HG03432 (cell line): ENCODE data around the gene CUEDC1.

Source experiments
- ATAC-seq: cut with Tn5 transposase; IDR thresholded peaks from one replicate; pipeline ENCODE4 v1.9.1; 2021; ENCODE audit warnings: mild to moderate bottlenecking, moderate library complexity; ENCODE audit not compliant: unreplicated experiment

The CUEDC1 gene

DNA sequence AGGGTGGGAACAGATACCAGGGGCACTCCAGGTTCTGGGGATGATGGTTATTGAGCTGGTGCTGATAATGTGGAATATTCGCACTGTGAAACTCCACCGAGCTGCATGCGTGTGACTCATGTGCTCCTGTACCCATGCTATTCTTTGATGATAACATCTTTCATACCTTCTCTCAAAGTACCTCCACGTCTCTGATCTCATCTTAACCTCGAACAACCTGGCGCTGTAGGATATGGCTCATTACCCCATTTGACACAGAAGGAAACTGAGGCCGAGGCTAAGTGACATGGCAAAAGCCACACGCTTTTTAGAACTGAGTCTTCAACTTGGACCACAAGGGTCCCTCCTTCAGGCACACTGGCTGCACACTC, 75.1 kb downstream of the CUEDC1 start:
- ATAC-seq, result no peak

DNA sequence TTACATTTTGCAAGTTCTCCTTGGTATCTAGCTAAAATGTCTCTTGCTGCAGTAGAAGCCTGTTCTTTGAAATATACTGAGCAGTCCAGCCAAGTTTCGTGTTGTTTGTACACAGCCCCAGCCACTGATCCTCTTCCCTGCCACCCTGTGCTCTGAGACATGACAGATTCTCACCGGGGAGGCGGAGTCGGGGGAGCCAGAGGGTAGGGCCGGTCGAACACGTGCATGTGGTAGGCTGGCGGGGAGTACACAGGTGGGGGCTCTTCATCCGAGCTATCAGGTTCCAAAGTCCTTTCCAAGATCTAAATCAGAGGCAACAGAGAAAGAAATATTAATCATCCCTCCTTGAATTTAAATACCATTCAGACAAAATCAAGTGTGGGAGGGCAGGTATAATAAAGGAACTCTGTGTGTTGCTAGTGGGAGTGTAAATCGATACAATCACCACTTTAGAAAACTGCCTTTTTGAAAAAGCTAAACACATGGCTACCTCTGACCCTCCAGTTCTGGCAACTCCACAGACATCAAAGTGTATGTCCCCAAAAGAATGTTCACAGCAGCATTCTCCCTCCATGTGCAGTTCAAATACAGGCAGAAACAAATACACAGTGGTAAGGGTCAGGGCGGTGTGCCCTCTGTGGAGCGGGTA, 75.7 kb downstream of the CUEDC1 start:
- no peak for ATAC-seq

DNA sequence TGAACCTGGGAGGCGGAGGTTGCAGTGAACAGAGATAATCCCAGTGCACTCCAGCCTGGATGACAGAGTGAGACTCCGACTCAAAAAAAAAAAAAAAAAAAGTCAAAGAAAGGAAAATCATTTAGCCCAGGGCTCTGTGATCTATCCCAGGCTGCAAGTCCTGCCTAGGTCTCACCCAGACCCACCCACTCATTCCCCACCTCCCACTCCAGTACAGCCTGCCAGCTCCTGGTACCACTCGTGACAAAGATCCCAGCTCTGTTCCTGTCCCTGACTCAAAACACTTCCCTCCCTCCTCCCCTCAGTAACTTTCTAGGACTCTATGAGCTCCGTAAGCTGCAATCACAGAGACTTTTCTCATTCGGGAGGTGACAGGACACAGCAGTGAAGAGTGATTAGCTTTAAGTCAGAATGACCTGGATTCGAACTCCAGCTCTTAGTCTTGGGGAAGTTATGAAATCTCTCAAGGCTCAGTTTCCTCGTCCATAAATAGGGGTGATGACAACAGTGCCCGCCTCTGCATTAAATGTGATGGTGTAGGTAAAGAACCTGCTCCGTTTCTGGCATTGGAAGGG, 77.3 kb downstream of the CUEDC1 start:
- ATAC-seq, result no peak

GRCh38 chr17:57876866-57877237, 78.4 kb downstream of the CUEDC1 start:
- ATAC-seq, result no peak

DNA sequence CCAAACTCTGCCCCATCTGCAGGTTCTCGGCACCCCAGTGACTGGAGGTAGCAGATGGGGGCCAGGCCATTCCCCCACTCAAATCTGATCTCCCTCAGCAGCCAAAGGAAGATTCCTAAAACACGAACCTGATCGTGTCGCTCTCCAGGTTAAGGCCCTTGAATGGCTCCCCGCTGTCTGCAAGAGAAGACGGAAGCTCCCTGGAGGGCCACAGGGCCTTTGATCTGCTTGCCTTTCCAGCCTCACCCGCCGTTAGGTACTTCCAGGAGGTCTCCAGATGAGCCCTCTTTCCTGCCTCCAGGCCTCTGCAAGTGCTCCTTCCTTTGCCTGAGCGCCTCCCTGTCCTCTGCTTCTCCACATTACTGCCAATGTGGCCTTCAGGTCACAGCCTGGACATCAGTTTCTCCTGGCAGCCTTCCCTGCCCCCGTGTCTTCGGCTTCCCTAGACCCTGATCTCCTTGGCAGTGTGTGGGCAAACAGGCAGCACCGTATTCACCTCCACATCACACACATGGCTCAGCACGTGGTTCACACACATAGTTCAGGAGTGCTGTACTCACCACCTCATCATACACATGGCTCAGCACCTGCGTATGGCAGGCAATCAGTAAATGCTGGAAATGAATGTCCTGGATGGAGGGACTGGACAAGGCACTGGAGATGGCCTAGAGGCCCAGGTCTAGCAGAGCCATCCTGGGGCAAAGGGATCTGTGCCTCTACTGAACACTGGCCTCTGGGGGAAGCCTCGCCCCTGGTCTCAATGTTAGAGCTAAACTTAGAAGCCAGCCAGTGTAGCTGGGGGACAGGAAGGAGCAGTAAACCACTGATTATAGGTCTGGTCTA, 79.0 kb downstream of the CUEDC1 start:
- ATAC-seq, result no peak

GRCh38 chr17:57875290-57876022, 79.8 kb downstream of the CUEDC1 start:
- no peak for ATAC-seq

GRCh38 chr17:57874434-57875289, 80.5 kb downstream of the CUEDC1 start:
- ATAC-seq, result no peak

GRCh38 chr17:57874058-57874419, 81.2 kb downstream of the CUEDC1 start:
- ATAC-seq, result no peak

- ATAC-seq, result no peak
Observed at GRCh38 chr17:57873261-57874057, 81.8 kb downstream of the CUEDC1 start.

GRCh38 chr17:57872536-57872935, 82.7 kb downstream of the CUEDC1 start:
- ATAC-seq, result no peak

DNA sequence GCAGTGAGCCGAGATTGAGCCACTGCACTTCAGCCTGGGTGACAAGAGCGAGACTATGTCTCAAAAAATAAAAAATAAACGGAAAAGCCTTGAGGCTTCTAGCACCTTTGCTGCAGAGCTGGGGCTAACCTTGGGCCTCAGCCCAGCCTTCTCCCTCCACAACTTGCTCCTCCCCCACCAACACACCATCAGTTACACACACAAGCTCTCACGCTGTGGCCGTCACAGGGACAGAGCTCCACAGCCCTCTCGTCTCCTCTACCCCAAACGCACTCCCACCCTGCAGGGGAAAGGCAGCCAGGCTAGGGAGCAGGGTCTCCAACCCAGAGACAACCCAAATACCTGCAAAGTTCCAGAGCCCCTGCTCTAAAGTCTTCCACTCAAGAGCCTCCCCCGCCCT, 83.3 kb downstream of the CUEDC1 start:
- no peak for ATAC-seq

DNA sequence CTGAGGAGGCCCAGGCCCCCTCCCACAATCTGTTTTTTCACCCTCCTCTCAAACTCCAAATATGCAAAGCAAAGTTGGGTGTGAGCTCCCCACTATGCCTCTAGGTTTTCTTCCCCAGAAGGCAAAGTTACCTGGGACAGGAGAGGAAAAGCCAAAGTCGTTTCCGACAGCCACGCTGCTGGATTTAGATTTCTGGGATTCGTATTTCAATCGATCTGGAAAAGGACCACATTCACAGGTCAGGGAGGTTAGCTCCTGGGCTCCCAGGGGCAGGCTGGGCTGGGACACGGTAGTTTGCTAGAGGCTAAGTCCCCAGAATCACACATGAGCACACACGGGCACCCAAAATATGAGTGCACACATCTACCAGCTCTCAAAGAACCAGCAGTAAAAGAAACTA, 84.1 kb downstream of the CUEDC1 start:
- ATAC-seq, result no peak

DNA sequence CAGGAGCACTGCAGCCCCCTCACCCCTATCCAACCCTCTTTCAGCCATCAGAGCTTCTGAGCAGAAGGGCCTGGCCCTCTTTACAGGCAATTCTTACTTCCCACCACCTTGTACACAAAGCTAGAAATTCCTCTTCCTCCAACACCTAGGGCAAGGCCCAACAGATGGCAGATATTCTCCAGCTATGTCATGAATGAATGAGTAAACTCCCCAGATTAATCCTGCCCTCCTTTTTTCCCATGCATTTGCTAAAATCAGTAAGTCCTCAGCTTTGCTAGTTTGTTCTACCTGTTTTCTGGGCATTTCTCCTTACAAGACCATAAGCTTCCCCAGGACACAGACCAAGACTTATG, 85.0 kb downstream of the CUEDC1 start:
- no peak for ATAC-seq

DNA sequence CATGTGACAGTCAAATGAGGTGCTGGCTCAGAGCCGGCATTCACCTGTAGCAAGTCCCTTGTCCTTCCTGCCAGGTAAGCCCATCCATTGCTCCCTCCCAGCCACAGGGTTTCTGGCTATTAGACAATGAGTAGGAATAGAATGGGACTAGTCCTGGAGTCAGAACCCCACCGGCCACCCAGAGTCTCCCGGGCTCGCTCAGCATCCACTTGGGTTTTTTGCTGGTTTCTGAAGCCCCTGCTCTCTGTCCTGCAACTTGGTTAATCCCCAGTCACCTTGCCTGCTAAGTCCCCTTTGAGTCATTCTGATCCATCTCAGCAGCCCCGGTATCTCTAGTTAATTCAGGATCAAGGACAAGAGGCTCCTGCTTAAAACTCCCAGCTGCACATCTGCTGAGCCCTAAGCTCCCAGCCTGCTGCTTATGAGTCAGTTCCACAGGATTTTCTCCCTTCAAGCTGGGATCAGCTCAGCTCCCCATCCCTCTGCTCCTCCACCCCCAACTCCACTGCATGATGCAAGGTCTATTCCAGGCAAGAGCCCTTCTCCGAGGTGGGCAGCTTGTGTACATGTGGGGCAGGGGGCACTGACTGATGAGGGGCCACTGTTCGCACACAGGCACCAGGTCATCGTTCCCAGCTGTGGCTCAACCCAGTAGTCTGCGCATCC, 85.5 kb downstream of the CUEDC1 start:
- no peak for ATAC-seq

- ATAC-seq, result no peak
Observed at GRCh38 chr17:57868910-57869616, 86.1 kb downstream of the CUEDC1 start.

DNA sequence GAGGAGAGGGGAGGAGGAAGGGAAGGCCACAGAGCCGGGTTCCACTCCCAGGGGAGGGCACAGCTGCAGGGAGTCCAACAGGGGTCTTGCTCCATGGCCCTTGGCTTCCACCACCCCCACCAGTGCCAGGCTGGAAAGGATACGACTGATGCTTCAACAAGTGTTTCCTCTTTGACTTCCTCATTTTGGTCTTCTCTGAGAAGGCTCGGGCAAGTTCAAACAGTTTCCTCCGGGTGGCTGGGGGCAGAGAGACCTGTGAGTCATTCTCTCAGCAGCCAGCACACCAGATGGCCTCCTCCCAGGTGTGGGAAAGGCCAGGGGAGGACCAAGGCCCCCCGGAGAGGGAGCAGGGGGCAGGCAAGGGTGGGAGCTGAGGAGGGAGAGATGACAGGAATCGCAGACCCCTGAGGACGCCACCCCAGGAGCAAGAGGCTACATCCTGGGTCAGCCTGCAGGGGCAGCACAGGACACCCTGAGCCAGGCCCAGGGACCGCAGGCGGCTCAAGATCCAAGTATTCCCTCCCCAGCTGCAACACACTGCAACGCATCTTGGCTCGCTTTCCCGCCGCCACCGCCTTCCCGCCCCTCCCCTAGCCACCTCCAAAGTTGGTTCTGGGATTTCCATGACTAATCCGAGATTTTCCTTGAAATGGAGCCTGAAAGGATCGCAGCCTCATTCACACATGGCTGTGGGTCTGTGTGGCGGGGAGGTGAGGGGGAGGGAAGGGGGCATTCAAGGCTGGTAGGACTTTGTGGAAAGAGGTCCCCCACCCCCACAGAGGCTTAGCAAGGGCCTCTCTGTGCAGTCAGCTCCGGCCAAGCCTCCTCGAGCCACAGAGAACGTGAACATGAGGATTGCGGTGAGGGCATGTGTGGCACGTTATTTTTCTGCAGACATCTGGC, 87.0 kb downstream of the CUEDC1 start:
- peak; percentile 86 for ATAC-seq

GRCh38 chr17:57867126-57867525, 88.1 kb downstream of the CUEDC1 start:
- no peak for ATAC-seq

DNA sequence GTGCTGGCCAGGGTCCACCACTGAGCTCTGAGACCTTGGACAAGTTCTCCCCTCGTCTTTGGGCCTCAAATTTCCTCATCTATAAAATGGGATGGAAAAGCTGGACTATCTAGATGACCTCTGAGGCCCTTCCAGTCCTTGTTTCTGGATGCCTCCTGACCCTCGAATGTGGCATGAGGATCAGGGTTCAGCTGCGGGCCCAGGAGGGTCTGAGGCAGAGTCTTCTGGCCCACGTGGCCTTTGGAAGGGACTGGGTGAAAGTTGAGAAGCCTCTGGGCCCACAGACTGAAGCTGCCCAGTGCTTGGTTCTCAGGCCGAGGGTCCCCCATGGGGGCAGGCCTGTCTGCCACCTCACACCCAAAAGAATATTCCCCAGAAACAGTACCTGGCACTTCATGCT, 88.5 kb downstream of the CUEDC1 start:
- ATAC-seq, result no peak
